ENCODE data around the gene JAK3. TPM values are rescaled to one million over a fixed set of nuclear protein-coding genes. Genes with fewer than 3 reads are reported as not detected.
A peak's percentile ranks its signal among the peaks of the same experiment; 100 is the strongest.

Gene JAK3
- total RNA-seq, 1 donor from 2014 or later = 30.9 TPM

DNA sequence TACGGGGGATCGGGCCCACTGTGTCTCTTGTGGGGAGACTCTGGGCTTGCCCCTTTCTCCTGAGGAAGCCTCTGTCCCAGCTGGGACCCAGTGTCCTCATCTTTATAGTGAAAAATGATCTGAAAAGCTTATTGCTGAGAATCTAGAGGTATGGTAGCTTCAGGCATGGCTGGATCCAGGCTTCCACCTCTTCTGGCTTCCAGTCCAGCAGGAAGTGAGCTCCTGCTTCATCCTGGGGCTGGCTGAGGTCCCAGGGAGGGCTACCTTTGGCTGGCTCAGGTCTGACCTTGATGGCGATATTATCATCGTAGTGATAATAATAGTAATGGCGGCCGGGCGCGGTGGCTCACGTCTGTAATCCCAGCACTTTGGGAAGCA lies 27.0 kb upstream of the JAK3 start:
- TF ChIP-seq, protein P1, sequence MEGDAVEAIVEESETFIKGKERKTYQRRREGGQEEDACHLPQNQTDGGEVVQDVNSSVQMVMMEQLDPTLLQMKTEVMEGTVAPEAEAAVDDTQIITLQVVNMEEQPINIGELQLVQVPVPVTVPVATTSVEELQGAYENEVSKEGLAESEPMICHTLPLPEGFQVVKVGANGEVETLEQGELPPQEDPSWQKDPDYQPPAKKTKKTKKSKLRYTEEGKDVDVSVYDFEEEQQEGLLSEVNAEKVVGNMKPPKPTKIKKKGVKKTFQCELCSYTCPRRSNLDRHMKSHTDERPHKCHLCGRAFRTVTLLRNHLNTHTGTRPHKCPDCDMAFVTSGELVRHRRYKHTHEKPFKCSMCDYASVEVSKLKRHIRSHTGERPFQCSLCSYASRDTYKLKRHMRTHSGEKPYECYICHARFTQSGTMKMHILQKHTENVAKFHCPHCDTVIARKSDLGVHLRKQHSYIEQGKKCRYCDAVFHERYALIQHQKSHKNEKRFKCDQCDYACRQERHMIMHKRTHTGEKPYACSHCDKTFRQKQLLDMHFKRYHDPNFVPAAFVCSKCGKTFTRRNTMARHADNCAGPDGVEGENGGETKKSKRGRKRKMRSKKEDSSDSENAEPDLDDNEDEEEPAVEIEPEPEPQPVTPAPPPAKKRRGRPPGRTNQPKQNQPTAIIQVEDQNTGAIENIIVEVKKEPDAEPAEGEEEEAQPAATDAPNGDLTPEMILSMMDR (IDR thresholded peaks at IDR 0.05; ENCODE audit: unreplicated experiment) = no peak
- no peak overlapping the region for H3K4me3 Mint-ChIP-seq (ENCODE audit: unreplicated experiment)

GRCh38 chr19:17873786-17874757 lies 26.3 kb upstream of the JAK3 start:
- Mint-ChIP-seq H3K36me3 (ENCODE audit: low read depth, unreplicated experiment) (no peaks in the 10 kb centered on the region), H3K27ac (ENCODE audit: unreplicated experiment) (no peak overlapping the region), H3K4me1 (ENCODE audit: unreplicated experiment) (no peaks in the 10 kb centered on the region), H3K4me3 (ENCODE audit: unreplicated experiment) (no peak overlapping the region), H3K9me3 (ENCODE audit: unreplicated experiment) (no peaks in the 10 kb centered on the region), H3K27me3 (ENCODE audit: unreplicated experiment) (peaks cover 3% of the 10 kb centered on the region)
- DNase-seq (ENCODE audit: low spot score) = peak; percentile 57
- TF ChIP-seq, protein P1 (IDR thresholded peaks at IDR 0.05; ENCODE audit: unreplicated experiment) = no peak

More for the DNA sequence above, 27.0 kb upstream of the JAK3 start:
- Mint-ChIP-seq H3K4me1 (ENCODE audit: unreplicated experiment) (no peaks in the 10 kb centered on the region), H3K9me3 (ENCODE audit: unreplicated experiment) (no peaks in the 10 kb centered on the region), H3K36me3 (ENCODE audit: low read depth, unreplicated experiment) (no peaks in the 10 kb centered on the region), H3K27me3 (ENCODE audit: unreplicated experiment) (peaks cover 4% of the 10 kb centered on the region), H3K27ac (ENCODE audit: unreplicated experiment) (no peak overlapping the region)
- DNase-seq (ENCODE audit: low spot score) = no peak

DNA sequence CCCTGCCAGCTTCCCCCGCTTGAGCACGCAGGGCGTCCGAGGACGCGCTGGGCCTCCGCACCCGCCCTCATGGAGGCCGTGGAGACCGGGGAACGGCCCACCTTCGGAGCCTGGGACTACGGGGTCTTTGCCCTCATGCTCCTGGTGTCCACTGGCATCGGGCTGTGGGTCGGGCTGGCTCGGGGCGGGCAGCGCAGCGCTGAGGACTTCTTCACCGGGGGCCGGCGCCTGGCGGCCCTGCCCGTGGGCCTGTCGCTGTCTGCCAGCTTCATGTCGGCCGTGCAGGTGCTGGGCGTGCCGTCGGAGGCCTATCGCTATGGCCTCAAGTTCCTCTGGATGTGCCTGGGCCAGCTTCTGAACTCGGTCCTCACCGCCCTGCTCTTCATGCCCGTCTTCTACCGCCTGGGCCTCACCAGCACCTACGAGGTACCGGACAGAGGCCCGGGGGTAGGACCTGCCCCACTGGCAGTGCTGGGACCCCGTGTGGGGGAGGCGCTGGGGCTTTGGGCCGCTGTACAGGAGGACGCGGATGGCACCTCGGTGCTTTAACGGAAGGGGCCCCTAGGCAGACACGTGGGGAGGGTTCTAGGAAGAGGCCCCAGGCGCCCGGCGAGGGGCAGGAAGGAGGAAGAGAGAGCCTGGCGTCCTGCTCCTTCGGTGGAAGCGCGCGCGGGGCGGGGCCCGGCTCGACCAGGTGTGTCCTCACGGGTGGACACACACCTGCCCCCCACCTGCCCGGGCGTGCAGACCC lies 24.6 kb upstream of the JAK3 start:
- DNase-seq (ENCODE audit: low spot score) = no peak
- TF ChIP-seq, protein P1 (IDR thresholded peaks at IDR 0.05; ENCODE audit: unreplicated experiment) = no peak
- Mint-ChIP-seq H3K36me3 (ENCODE audit: low read depth, unreplicated experiment) (no peaks in the 10 kb centered on the region), H3K4me1 (ENCODE audit: unreplicated experiment) (no peaks in the 10 kb centered on the region), H3K4me3 (ENCODE audit: unreplicated experiment) (no peak overlapping the region), H3K27me3 (ENCODE audit: unreplicated experiment) (peaks cover 9% of the 10 kb centered on the region), H3K27ac (ENCODE audit: unreplicated experiment) (no peak overlapping the region), H3K9me3 (ENCODE audit: unreplicated experiment) (no peaks in the 10 kb centered on the region)

DNA sequence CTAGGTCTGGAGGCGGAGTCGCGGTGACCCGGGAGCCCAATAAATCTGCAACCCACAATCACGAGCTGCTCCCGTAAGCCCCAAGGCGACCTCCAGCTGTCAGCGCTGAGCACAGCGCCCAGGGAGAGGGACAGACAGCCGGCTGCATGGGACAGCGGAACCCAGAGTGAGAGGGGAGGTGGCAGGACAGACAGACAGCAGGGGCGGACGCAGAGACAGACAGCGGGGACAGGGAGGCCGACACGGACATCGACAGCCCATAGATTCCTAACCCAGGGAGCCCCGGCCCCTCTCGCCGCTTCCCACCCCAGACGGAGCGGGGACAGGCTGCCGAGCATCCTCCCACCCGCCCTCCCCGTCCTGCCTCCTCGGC lies 24.1 kb upstream of the JAK3 start, which contains the start of gene SLC5A5:
SLC5A5 (plus strand) TSS at position 68 of the 373 bp plus-strand sequence. CDS start 375 bp downstream, outside the sequence.
- Mint-ChIP-seq H3K27me3 (ENCODE audit: unreplicated experiment) (peaks cover 9% of the 10 kb centered on the region), H3K9me3 (ENCODE audit: unreplicated experiment) (no peaks in the 10 kb centered on the region), H3K27ac (ENCODE audit: unreplicated experiment) (no peak within 1 kb of the TSS), H3K4me3 (ENCODE audit: unreplicated experiment) (no peak within 1 kb of the TSS), H3K4me1 (ENCODE audit: unreplicated experiment) (no peaks in the 10 kb centered on the region), H3K36me3 (ENCODE audit: low read depth, unreplicated experiment) (no peaks in the 10 kb centered on the region)
- TF ChIP-seq, protein P1 (IDR thresholded peaks at IDR 0.05; ENCODE audit: unreplicated experiment) = no peak
- DNase-seq (ENCODE audit: low spot score) = no peak

Measured in endothelial cell (in vitro differentiated cells).